RWPE2 (cell line): ENCODE results near the gene SEMA4D.
A peak's percentile ranks its signal among the peaks of the same experiment; 100 is the strongest.

Experiments used
- ATAC-seq: fragments of 200-7000 bp; cut with Tn5 transposase; 3 replicates; pipeline ENCODE4 v1.9.1; 2021; ENCODE audit warnings: low read depth
- DNase-seq: peaks from one replicate; pipeline ENCODE4 v3.0.0-alpha.2; 2020; ENCODE audit warnings: low spot score
- H3K27ac ChIP-seq: fragments of 450-650 bp; 2 replicates; pipeline ENCODE4 v1.5.1; 2017; ENCODE audit warnings: mild to moderate bottlenecking; ENCODE audit not compliant: poor library complexity, severe bottlenecking
- H3K27me3 ChIP-seq: fragments of 250-450 bp; sonication (Bioruptor Pico); 2 replicates; pipeline ENCODE4 v1.5.1; 2021; ENCODE audit warnings: mild to moderate bottlenecking, moderate library complexity; ENCODE audit not compliant: insufficient read depth, poor library complexity, severe bottlenecking
- H3K36me3 ChIP-seq: fragments of 250-450 bp; sonication (Bioruptor Pico); 2 replicates; pipeline ENCODE4 v1.5.1; 2020; ENCODE audit warnings: low read depth, mild to moderate bottlenecking, moderate library complexity
- H3K4me1 ChIP-seq: fragments of 250-450 bp; sonication (Bioruptor Pico); 2 replicates; pipeline ENCODE4 v1.5.1; 2021; ENCODE audit warnings: mild to moderate bottlenecking, moderate library complexity; ENCODE audit not compliant: insufficient read depth, poor library complexity, severe bottlenecking
- H3K4me3 ChIP-seq: fragments of 250-450 bp; sonication (Bioruptor Pico); 2 replicates; pipeline ENCODE4 v1.5.1; 2021; ENCODE audit warnings: mild to moderate bottlenecking, moderate library complexity; ENCODE audit not compliant: severe bottlenecking
- H3K9me3 ChIP-seq: fragments of 250-450 bp; sonication (Bioruptor Pico); 2 replicates; pipeline ENCODE4 v1.5.1; 2021; ENCODE audit warnings: mild to moderate bottlenecking, moderate library complexity; ENCODE audit not compliant: severe bottlenecking
- TF ChIP-seq, protein P1 (sequence below): fragments of 450-650 bp; IDR thresholded peaks from one replicate; pipeline ENCODE4 v1.5.1; 2017; ENCODE audit warnings: mild to moderate bottlenecking, moderate library complexity; ENCODE audit not compliant: poor library complexity, severe bottlenecking

Gene SEMA4D

DNA sequence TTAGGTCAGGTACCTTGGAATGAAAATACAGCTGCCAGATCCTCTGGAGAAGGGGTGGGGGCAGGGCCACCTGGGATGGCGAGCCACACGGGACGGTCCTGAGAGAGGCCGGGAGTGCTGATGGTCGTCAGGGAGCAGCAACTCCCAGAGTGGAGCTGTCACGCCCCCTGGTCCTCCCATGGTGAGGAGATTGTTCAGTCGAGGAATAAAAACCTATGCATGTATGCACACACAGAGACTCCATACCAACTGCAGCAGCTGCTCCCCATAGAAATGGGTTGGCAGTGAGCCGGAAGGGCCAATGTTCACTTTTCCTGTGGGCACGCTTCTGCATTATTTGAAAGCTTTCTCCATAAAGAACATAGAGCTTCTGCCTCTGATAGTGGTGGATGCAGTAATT, 45.2 kb upstream of the SEMA4D start:
- Histone ChIP-seq H3K36me3 (no peaks in the 10 kb centered on the region), H3K27me3 (no peaks in the 10 kb centered on the region), H3K4me1 (no peaks in the 10 kb centered on the region), H3K27ac (no peak overlapping the region), H3K9me3 (peaks cover 5% of the 10 kb centered on the region), H3K4me3 (no peak overlapping the region)
- TF ChIP-seq, protein P1, sequence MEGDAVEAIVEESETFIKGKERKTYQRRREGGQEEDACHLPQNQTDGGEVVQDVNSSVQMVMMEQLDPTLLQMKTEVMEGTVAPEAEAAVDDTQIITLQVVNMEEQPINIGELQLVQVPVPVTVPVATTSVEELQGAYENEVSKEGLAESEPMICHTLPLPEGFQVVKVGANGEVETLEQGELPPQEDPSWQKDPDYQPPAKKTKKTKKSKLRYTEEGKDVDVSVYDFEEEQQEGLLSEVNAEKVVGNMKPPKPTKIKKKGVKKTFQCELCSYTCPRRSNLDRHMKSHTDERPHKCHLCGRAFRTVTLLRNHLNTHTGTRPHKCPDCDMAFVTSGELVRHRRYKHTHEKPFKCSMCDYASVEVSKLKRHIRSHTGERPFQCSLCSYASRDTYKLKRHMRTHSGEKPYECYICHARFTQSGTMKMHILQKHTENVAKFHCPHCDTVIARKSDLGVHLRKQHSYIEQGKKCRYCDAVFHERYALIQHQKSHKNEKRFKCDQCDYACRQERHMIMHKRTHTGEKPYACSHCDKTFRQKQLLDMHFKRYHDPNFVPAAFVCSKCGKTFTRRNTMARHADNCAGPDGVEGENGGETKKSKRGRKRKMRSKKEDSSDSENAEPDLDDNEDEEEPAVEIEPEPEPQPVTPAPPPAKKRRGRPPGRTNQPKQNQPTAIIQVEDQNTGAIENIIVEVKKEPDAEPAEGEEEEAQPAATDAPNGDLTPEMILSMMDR: no peak
- ATAC-seq: no peak
- DNase-seq: no peak

DNA sequence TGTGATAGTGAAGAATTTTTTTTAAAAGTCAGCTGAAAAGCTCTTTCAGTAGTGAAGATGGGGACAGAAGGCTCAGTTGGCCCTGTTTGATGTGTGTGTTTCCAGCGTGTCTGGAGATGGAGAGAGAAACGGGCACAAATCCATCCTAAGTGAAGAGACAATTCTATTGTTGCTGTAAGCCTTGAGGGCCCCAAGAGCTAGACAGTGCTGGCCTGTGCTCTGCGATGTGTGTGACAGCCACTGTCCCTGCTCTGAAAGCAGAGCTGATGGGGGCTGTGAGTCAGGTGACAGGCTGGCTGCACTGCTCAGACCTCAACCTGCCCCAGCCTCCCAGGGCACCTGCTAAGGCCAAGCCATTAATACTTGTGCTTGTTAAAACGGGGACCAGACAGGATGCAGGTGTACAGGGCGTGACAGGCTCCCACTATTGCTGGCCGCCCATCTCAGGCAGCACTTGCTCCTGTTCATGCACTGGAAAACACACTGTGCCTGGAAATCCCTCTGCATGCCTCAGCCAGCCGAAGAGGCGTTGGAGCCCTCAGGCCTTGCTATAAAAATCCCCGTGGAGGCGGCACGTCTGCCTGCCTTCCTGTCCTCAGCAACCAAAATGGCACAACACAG, 44.6 kb upstream of the SEMA4D start:
- Histone ChIP-seq H3K4me3 (no peak overlapping the region), H3K27me3 (no peaks in the 10 kb centered on the region), H3K36me3 (no peaks in the 10 kb centered on the region), H3K9me3 (peaks cover 5% of the 10 kb centered on the region), H3K4me1 (no peaks in the 10 kb centered on the region), H3K27ac (no peak overlapping the region)
- DNase-seq (no peak), ATAC-seq (peak; percentile 42)
- TF ChIP-seq, protein P1: no peak

DNA sequence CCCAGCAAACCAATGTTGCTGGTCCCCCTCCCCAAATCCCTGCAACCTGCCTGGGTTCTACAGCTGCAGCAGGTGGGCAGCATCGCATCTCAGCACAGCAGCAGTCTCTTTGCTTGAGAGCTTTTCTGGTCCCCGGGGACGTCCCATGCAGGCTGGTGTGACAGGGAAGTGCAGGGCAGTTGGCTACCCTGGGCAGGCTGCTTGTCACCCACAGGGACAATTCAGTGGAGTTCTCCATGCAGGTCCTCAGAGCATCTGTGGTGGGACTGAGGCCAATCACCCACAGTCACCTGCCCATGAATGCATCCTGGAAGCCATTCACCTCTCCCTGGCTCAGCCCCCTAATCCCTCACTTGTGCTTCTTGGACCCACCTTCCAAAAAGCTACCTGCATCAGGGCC, 43.9 kb upstream of the SEMA4D start:
- DNase-seq (no peak), ATAC-seq (no peak)
- H3K9me3 ChIP-seq: peaks cover under 1% of the 10 kb centered on the region
- H3K27ac ChIP-seq: no peak overlapping the region
- no peaks in the 10 kb centered on the region for H3K36me3 ChIP-seq
- TF ChIP-seq, protein P1: no peak
- H3K27me3 ChIP-seq: no peaks in the 10 kb centered on the region
- H3K4me1 ChIP-seq: no peaks in the 10 kb centered on the region
- no peak overlapping the region for H3K4me3 ChIP-seq

DNA sequence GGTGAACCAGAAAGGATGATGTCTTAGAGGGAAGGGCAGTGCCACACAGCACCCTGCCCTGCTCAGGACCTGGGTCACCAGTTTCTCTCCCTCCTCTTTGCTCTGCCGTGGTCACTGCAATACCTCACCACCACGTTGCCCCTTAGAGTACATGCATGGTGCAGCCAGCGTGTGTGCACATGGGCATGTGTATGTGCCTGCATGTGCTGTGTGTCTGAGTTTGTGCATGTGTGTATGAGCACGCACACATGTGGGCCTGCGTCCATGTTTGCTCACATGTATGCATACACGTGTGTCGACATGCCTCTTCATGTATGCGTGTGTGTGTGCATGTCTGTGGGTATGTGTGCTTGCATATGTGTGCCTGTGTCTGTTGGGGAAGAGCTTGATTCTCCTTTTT, 41.5 kb upstream of the SEMA4D start:
- H3K27ac ChIP-seq: no peak overlapping the region
- ATAC-seq (no peak), DNase-seq (no peak)
- no peaks in the 10 kb centered on the region for H3K36me3 ChIP-seq
- H3K9me3 ChIP-seq: no peaks in the 10 kb centered on the region
- TF ChIP-seq, protein P1: no peak
- no peaks in the 10 kb centered on the region for H3K27me3 ChIP-seq
- no peak overlapping the region for H3K4me3 ChIP-seq
- H3K4me1 ChIP-seq: no peaks in the 10 kb centered on the region

DNA sequence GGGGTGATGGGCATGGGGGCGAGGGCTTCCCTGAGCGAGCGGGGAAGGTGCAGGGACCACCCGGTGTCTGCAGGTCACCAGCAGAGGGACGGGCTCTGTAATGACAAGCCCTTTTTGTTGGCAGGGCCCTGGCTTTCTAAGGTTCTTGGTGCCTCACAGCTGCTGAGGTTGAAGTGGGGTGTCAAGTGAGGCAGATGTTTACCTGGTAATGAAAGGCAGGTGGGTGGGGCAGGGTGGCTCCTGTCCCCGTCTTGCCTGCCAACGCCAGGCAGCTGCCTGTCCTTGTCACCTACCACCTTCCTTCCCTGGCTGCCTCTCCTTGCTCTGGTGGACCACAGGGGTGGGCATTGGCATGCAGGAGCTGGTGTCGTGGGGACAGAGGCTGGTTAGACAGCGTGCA, 41.0 kb upstream of the SEMA4D start:
- Histone ChIP-seq H3K36me3 (no peaks in the 10 kb centered on the region), H3K9me3 (no peaks in the 10 kb centered on the region), H3K27me3 (no peaks in the 10 kb centered on the region), H3K27ac (no peak overlapping the region), H3K4me3 (no peak overlapping the region), H3K4me1 (no peaks in the 10 kb centered on the region)
- no peak for ATAC-seq
- no peak for DNase-seq
- TF ChIP-seq, protein P1: no peak
